ENCODE data around the gene GRM4.

GRCh38 chr6:34102696-34103095 lies 43.2 kb downstream of the GRM4 start:
- TF ChIP-seq CTCF (IDR thresholded peaks at IDR 0.05; ENCODE audit: low read depth, low read length) (no peak), POLR2A (IDR thresholded peaks at IDR 0.05; ENCODE audit: extremely low read depth, insufficient read length) (no peak), MAX (IDR thresholded peaks at IDR 0.05; ENCODE audit: low read depth, low read length) (no peak)

All from NB4 (cell line).